ENCODE measurements around the gene SSH3.

Gene SSH3

DNA sequence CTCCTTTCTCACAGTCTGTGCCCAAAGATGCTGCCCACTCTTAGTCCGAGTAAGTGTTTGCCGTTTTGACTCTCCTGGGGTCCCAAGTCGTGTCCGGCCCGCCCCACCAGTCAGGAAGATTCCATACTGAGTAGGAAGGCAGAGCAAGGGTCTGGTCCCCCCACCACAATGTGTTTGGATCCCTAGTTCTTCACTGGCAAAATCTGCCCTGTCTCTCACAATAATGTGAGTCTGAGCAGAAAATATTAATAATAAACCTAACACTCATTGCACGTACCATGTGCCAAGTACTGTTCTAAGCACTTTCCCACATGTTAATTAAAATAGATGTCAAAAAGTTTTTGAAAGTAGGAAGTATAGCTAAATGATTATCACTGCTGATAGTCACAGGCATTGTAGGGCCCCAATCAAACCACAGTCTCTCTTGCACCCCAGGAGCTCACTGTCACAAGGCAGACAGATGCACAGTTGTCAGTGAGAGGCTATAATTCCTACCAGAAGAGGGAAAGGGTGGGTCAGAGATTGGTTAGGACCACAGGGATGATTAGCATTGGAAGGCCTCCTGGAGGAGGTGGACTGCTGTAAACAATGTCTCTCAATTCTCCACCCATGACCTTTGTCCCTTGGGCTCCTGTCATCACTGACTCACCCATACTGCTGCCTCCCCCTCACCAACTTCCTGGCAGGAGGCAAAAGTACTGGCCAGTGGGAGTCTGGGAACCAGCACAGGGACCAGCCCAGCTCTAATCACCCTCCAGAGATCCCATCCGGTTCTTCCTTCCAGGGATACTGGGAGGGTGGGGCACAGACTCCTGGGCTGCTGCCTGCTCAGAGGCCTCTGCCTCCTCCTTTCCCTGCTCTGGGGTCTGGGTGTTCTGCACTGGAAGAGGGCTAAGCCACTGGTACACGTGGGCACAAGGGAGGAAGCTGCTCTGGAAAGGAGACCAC, 51.0 kb downstream of the SSH3 start:
- Histone ChIP-seq H3K9me3 (ENCODE audit: control insufficient read depth, low read length) (no peaks in the 10 kb centered on the region), H3K4me2 (ENCODE audit: low read length) (peak overlapping the region; percentile 91), H3K4me1 (peaks cover 8% of the 10 kb centered on the region), H3K36me3 (ENCODE audit: control insufficient read depth, insufficient read depth, low read length) (no peaks in the 10 kb centered on the region), H2AFZ (peak overlapping the region; percentile 86), H3K9ac (no peak overlapping the region), H3K27ac (peak overlapping the region; percentile 94), H3K4me3 (ENCODE audit: low read depth, low read length) (peak overlapping the region; percentile 79), H3K79me2 (peaks cover 5% of the 10 kb centered on the region), H3K27me3 (ENCODE audit: control insufficient read depth, insufficient read depth, low read length) (no peaks in the 10 kb centered on the region)
- TF ChIP-seq, protein P1, sequence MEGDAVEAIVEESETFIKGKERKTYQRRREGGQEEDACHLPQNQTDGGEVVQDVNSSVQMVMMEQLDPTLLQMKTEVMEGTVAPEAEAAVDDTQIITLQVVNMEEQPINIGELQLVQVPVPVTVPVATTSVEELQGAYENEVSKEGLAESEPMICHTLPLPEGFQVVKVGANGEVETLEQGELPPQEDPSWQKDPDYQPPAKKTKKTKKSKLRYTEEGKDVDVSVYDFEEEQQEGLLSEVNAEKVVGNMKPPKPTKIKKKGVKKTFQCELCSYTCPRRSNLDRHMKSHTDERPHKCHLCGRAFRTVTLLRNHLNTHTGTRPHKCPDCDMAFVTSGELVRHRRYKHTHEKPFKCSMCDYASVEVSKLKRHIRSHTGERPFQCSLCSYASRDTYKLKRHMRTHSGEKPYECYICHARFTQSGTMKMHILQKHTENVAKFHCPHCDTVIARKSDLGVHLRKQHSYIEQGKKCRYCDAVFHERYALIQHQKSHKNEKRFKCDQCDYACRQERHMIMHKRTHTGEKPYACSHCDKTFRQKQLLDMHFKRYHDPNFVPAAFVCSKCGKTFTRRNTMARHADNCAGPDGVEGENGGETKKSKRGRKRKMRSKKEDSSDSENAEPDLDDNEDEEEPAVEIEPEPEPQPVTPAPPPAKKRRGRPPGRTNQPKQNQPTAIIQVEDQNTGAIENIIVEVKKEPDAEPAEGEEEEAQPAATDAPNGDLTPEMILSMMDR (IDR thresholded peaks at IDR 0.05): no peak

- Histone ChIP-seq H3K36me3 (ENCODE audit: control insufficient read depth, insufficient read depth, low read length) (no peaks in the 10 kb centered on the region), H3K4me3 (ENCODE audit: low read depth, low read length) (no peak overlapping the region), H3K9me3 (ENCODE audit: control insufficient read depth, low read length) (no peaks in the 10 kb centered on the region), H3K9ac (no peak overlapping the region), H2AFZ (no peak overlapping the region), H3K27me3 (ENCODE audit: control insufficient read depth, insufficient read depth, low read length) (no peaks in the 10 kb centered on the region), H3K4me2 (ENCODE audit: low read length) (no peak overlapping the region), H3K4me1 (peaks cover 8% of the 10 kb centered on the region), H3K27ac (peak overlapping the region; percentile 94), H3K79me2 (peaks cover 5% of the 10 kb centered on the region)
- TF ChIP-seq, protein P1 (IDR thresholded peaks at IDR 0.05): no peak
Measured at GRCh38 chr11:67355023-67355793, 51.9 kb downstream of the SSH3 start.

- Histone ChIP-seq H3K4me3 (ENCODE audit: low read depth, low read length) (no peak overlapping the region), H3K36me3 (ENCODE audit: control insufficient read depth, insufficient read depth, low read length) (no peaks in the 10 kb centered on the region), H3K9ac (no peak overlapping the region), H3K4me1 (peaks cover 8% of the 10 kb centered on the region), H2AFZ (no peak overlapping the region), H3K4me2 (ENCODE audit: low read length) (no peak overlapping the region), H3K27ac (no peak overlapping the region), H3K9me3 (ENCODE audit: control insufficient read depth, low read length) (no peaks in the 10 kb centered on the region), H3K79me2 (peaks cover 5% of the 10 kb centered on the region), H3K27me3 (ENCODE audit: control insufficient read depth, insufficient read depth, low read length) (no peaks in the 10 kb centered on the region)
- TF ChIP-seq, protein P1 (IDR thresholded peaks at IDR 0.05): no peak
Measured at GRCh38 chr11:67355794-67356386, 52.6 kb downstream of the SSH3 start.

- Histone ChIP-seq H3K27ac (no peak overlapping the region), H3K4me2 (ENCODE audit: low read length) (no peak overlapping the region), H2AFZ (no peak overlapping the region), H3K4me1 (peaks cover 6% of the 10 kb centered on the region), H3K27me3 (ENCODE audit: control insufficient read depth, insufficient read depth, low read length) (no peaks in the 10 kb centered on the region), H3K9ac (no peak overlapping the region), H3K9me3 (ENCODE audit: control insufficient read depth, low read length) (no peaks in the 10 kb centered on the region), H3K79me2 (peaks cover 3% of the 10 kb centered on the region), H3K4me3 (ENCODE audit: low read depth, low read length) (no peak overlapping the region), H3K36me3 (ENCODE audit: control insufficient read depth, insufficient read depth, low read length) (no peaks in the 10 kb centered on the region)
- TF ChIP-seq, protein P1 (IDR thresholded peaks at IDR 0.05): no peak
Measured at GRCh38 chr11:67356387-67356863, 53.1 kb downstream of the SSH3 start.
